Subcutaneous abdominal adipose tissue (tissue), 5 donors: ENCODE measurements around the gene UST.
"Not testable (repeated sequence)": the region's sequence is repeated elsewhere in the genome, so short reads cannot be mapped to it uniquely, and the experiment has no call there.

Experiments used
- H3K27ac ChIP-seq: one replicate; pipeline ENCODE4 v1.7.0; 2013; ENCODE audit warnings: low read depth, mild to moderate bottlenecking, inconsistent platforms, low read length, moderate library complexity
- H3K27me3 ChIP-seq, 5 donors: one replicate each; pipeline ENCODE4 v1.7.0; 2013; ENCODE audit warnings: low read length in 5 of 5, inconsistent platforms in 1 of 5; ENCODE audit not compliant: control insufficient read depth in 5 of 5, insufficient read depth in 4 of 5
- H3K36me3 ChIP-seq, 5 donors: one replicate each; pipeline ENCODE4 v1.7.0; 2013; ENCODE audit warnings: low read length in 5 of 5; ENCODE audit not compliant: control insufficient read depth in 5 of 5, insufficient read depth in 5 of 5
- H3K4me1 ChIP-seq, 5 donors: one replicate each; pipeline ENCODE4 v1.7.0; 2013; ENCODE audit warnings: low read length in 5 of 5, mild to moderate bottlenecking in 3 of 5, moderate library complexity in 1 of 5; ENCODE audit not compliant: control insufficient read depth in 5 of 5, insufficient read depth in 5 of 5
- H3K4me3 ChIP-seq, 5 donors: one replicate each; pipeline ENCODE4 v1.7.0; 2013; ENCODE audit warnings: low read length in 5 of 5, low read depth in 1 of 5
- H3K9ac ChIP-seq, 5 donors: one replicate each; pipeline ENCODE4 v1.7.0; 2013; ENCODE audit warnings: low read length in 5 of 5, mild to moderate bottlenecking in 4 of 5, moderate library complexity in 3 of 5
- H3K9me3 ChIP-seq, 5 donors: one replicate each; pipeline ENCODE4 v1.7.0; 2013; ENCODE audit warnings: low read length in 5 of 5; ENCODE audit not compliant: control insufficient read depth in 5 of 5
- donor health status: healthy.
- donor health status: healthy.
- donor health status: healthy.
- donor health status: healthy.
- donor health status: healthy.

Gene UST

DNA sequence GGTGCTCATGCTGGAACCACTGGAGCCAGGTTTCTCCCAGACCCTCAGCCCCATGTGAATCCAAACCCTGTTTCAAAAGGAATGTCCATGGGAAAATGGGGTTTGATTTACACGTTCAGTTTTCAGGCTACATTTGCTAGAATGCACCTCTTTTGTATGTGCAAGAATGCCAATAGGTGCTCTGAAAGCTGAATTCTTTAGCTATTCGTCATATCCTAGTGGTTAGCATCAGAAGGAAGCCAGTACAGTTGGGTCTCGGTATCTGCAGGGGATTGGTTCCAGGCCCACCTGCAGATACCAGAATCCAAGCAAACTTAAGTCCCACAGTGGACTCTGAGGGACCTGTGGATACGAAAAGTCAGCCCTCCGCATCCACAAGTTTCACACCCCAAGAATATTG lies 93.4 kb downstream of the UST start:
- no peak overlapping the region for H3K27ac ChIP-seq
- H3K4me1 ChIP-seq: no peaks in the 10 kb centered on the region
- H3K9me3 ChIP-seq: no peaks in the 10 kb centered on the region
- H3K4me3 ChIP-seq: no peak overlapping the region
- H3K27me3 ChIP-seq: no peaks in the 10 kb centered on the region
- no peaks in the 10 kb centered on the region for H3K36me3 ChIP-seq
- H3K9ac ChIP-seq: no peak overlapping the region

- no peaks in the 10 kb centered on the region for H3K36me3 ChIP-seq
- H3K4me3 ChIP-seq: no peak overlapping the region
- H3K9me3 ChIP-seq: no peaks in the 10 kb centered on the region
- no peaks in the 10 kb centered on the region for H3K27me3 ChIP-seq
- no peak overlapping the region for H3K27ac ChIP-seq
- H3K4me1 ChIP-seq: peaks cover 0 to 6% (median 4%) of the 10 kb centered on the region in 5 donors
- H3K9ac ChIP-seq: no peak overlapping the region
Measured at GRCh38 chr6:148842296-148843019, 95.6 kb downstream of the UST start.

DNA sequence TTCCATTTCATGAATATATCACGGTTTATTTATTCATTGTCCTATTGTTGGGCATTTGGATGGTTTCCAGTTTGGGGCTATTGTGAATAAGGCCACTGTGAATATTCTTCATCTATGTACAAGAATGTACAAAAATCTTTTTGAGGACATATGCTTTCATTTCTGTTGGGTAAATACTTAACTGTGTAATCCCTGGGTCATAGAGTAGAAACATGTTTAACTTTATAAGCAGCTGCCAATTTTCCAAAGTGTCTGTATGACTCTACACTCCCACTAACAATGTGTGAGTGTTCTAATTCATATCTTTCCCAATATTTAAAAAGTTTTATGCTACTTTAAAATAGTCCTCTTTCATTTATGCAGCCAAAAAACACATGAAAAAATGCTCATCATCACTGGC lies 98.6 kb downstream of the UST start:
- H3K9me3 ChIP-seq: no peaks in the 10 kb centered on the region
- no peak overlapping the region for H3K9ac ChIP-seq
- no peak overlapping the region for H3K27ac ChIP-seq
- H3K27me3 ChIP-seq: no peaks in the 10 kb centered on the region
- H3K4me1 ChIP-seq: peaks cover 0 to 9% (median 5%) of the 10 kb centered on the region in 5 donors
- H3K36me3 ChIP-seq: no peaks in the 10 kb centered on the region
- H3K4me3 ChIP-seq: no peak overlapping the region

DNA sequence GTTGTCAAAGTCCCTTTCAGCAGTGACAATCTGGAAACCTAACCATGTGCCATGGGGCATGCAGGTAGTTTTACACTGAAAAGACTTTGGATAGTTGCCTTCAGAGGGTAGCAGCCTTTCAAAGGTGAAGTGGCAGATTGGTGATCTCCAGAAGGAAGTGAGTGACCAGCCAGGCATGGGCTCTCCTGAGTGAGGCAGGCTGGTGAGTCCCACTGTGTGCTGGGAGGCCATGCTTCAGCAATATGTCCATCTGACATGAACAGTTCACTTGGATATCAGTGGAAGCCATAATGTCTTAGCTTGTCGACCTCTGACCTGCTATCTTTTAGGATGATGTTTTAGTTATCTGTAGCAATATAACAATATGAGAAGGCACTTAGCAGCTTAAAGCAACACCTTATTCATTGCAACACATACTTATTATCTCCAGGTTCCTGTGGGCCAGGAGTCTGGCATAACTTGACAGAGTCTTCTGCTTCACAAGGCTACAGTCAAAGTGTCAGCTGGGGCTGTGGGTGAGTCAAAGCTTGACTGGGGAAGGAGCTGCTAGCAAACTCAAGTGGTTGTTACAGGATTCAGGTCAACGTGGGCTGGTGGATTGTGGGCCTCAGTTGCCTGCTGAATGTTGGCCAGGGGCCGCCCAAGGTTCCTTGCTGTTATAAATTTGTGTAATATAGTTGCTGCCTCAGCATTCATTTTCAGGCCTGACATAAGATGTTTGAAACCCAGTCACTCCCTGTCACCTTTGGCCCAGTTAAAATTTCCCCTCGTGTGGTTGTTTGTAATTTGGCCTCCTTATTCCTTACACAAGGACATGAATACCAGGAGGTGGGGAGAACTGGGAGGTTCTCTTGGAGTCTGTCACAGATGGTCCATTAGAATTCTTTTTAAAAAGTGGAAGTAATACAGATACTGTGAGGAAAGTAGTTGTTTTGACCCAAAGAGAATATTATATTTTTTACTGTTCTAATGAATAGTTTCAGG lies 100.2 kb downstream of the UST start:
- Histone ChIP-seq H3K9ac (no peak overlapping the region), H3K36me3 (no peaks in the 10 kb centered on the region), H3K4me1 (peaks cover 0 to 9% (median 5%) of the 10 kb centered on the region in 5 donors), H3K9me3 (no peaks in the 10 kb centered on the region), H3K4me3 (no peak overlapping the region), H3K27ac (no peak overlapping the region), H3K27me3 (peaks cover 0 to 4% (median 0%) of the 10 kb centered on the region in 5 donors)

- Histone ChIP-seq H3K9me3 (no peaks in the 10 kb centered on the region), H3K4me1 (peaks cover 0 to 9% (median 5%) of the 10 kb centered on the region in 5 donors), H3K27ac (no peak overlapping the region), H3K4me3 (no peak overlapping the region), H3K36me3 (no peaks in the 10 kb centered on the region), H3K9ac (no peak overlapping the region), H3K27me3 (peaks cover 0 to 4% (median 0%) of the 10 kb centered on the region in 5 donors)
Measured at GRCh38 chr6:148848915-148849314, 102.1 kb downstream of the UST start.

DNA sequence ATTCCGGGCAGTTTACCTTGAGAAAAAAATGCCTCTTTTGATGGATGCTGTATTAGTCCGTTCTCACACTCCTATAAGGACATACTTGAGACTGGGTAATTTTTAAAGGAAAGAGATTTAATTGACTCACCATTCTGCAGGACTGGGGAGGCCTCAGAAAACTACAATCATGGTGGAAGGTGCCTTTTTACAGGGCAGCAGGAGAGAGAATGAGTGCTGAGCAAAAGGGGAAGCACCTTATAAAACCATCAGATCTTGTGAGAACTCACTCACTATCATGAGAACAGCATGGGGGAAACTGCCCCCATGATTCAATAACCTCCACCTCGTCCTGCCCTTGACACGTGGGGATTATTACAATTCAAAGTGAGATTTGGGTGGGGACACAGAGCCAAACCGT lies 102.6 kb downstream of the UST start:
- not testable (repeated sequence) for H3K27ac ChIP-seq, H3K4me1 ChIP-seq, H3K4me3 ChIP-seq, H3K36me3 ChIP-seq, H3K9ac ChIP-seq, H3K9me3 ChIP-seq, H3K27me3 ChIP-seq

GRCh38 chr6:148850964-148851363 lies 104.1 kb downstream of the UST start:
- Histone ChIP-seq H3K9ac (no peak overlapping the region), H3K9me3 (no peaks in the 10 kb centered on the region), H3K4me1 (peaks cover 0 to 9% (median 5%) of the 10 kb centered on the region in 5 donors)

DNA sequence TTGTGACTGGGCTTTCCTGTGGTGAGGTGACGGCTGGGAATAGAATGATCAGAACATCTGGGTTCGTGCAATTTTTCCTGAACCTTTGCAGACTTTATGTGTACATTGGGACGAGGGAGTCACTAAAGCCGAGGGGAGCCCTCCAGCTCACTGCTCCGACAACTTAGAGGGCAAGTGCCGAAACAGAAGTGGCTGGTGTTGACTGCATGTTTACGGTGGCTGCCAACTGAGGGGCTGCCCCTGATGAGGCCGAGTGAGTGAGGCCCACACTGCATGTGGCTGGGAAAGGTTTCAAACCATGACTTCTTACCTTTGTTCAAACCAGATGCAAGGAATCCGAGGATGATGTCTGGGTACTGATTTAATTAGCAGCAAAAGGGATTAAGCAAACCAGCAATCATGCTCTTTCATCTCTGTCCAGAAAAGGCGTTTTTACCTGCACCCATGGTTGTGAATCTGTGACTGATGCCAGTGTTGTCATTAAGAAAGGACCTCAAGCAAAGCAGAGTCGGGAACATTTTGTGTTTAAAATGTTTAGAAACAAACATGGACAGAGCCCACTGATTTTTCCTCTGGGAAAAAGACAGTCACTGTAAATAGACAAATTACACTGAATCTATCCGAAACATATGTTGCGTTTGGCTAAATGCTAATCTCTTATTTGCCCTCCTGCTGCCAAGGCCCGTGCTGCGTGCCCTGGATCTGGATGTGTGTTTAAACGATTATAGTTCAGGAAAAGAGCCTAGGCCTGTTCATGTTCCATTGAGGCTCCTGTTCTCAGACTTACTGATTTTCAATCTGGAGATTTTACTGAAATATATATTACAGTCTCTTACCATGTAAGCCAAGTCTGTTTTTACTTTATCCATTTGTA lies 105.1 kb downstream of the UST start:
- peaks cover 0 to 8% (median 5%) of the 10 kb centered on the region in 5 donors for H3K4me1 ChIP-seq
- H3K4me3 ChIP-seq: no peak overlapping the region
- H3K9ac ChIP-seq: no peak overlapping the region
- H3K9me3 ChIP-seq: no peaks in the 10 kb centered on the region
- H3K36me3 ChIP-seq: no peaks in the 10 kb centered on the region
- H3K27ac ChIP-seq: no peak overlapping the region
- H3K27me3 ChIP-seq: peaks cover 0 to 4% (median 0%) of the 10 kb centered on the region in 5 donors

More at GRCh38 chr6:148850964-148851363, 104.1 kb downstream of the UST start:
- Histone ChIP-seq H3K27me3 (peaks cover 0 to 4% (median 0%) of the 10 kb centered on the region in 5 donors), H3K4me3 (no peak overlapping the region), H3K36me3 (no peaks in the 10 kb centered on the region), H3K27ac (no peak overlapping the region)

DNA sequence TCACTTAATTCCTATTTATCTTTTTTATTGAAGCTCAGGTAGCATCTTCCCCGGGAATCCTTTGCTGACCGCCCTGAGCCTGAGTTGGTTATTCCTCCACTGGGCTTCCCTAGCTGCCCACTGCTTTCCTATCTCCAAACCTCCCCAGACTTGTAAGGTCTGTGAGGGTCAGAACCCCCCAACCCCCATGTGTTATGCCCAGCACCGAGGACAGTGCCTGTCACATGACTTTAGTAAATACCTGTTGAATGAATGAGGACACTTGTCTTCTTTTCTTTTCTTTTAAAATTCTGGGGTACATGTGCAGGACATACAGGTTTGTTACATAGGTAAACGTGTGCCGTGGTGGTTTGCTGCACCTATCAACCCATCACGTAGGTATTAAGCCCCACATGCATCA lies 105.9 kb downstream of the UST start:
- Histone ChIP-seq H3K36me3 (no peaks in the 10 kb centered on the region), H3K4me3 (no peak overlapping the region), H3K9me3 (no peaks in the 10 kb centered on the region), H3K27ac (no peak overlapping the region), H3K9ac (no peak overlapping the region), H3K4me1 (peaks cover 0 to 2% (median 0%) of the 10 kb centered on the region in 5 donors), H3K27me3 (peaks cover 0 to 4% (median 0%) of the 10 kb centered on the region in 5 donors)
